Activated naive CD4-positive, alpha-beta T cell treated with Interleukin-2 at 50 U/mL for 16 hours (primary cell): Measurements from ENCODE around the gene MARS1.
A peak's percentile ranks its signal among the peaks of the same experiment; 100 is the strongest.
"Not testable (repeated sequence)": the region's sequence is repeated elsewhere in the genome, so short reads cannot be mapped to it uniquely, and the experiment has no call there.

Experiments
- DNase-seq: peaks from one replicate; pipeline ENCODE4 v3.0.0-alpha.2; 2020

MARS1 gene

GRCh38 chr12:57474430-57474829, 13.4 kb upstream of the MARS1 start:
- DNase-seq, result no peak

GRCh38 chr12:57474862-57475261, 13.0 kb upstream of the MARS1 start:
- DNase-seq, result no peak

- no peak for DNase-seq
Measured at GRCh38 chr12:57475271-57476161, 12.4 kb upstream of the MARS1 start.

- peak; percentile 81 for DNase-seq
Measured at GRCh38 chr12:57476162-57476992, 11.5 kb upstream of the MARS1 start.

- DNase-seq, result no peak
Measured at GRCh38 chr12:57476993-57477709, 10.7 kb upstream of the MARS1 start.

- DNase-seq, result peak; percentile 55
Measured at GRCh38 chr12:57477710-57478681, 9.9 kb upstream of the MARS1 start.

GRCh38 chr12:57479043-57479375, 8.9 kb upstream of the MARS1 start:
- no peak for DNase-seq

GRCh38 chr12:57479376-57480115, 8.3 kb upstream of the MARS1 start, which contains the start of gene ARHGAP9:
Gene ARHGAP9, minus strand, starts transcription at chr12:57479866. Its CDS starts 460 bp downstream, at chr12:57479406.
- DNase-seq, result peak; percentile 58

GRCh38 chr12:57481671-57482070, 6.2 kb upstream of the MARS1 start:
- no peak for DNase-seq

- no peak for DNase-seq
Measured at GRCh38 chr12:57483466-57483865, 4.4 kb upstream of the MARS1 start.

- no peak for DNase-seq
Measured at GRCh38 chr12:57485695-57486094, 2.2 kb upstream of the MARS1 start.

- no peak for DNase-seq
Measured at GRCh38 chr12:57487055-57487596, 742 bp upstream of the MARS1 start.

- no peak for DNase-seq
Measured at GRCh38 chr12:57488402-57489156, 711 bp downstream of the MARS1 start.

GRCh38 chr12:57489157-57489641, 1.3 kb downstream of the MARS1 start:
- no peak for DNase-seq

GRCh38 chr12:57490126-57490525, 2.3 kb downstream of the MARS1 start:
- no peak for DNase-seq

- no peak for DNase-seq
Measured at GRCh38 chr12:57491393-57492280, 3.8 kb downstream of the MARS1 start.

GRCh38 chr12:57495051-57495701, 7.3 kb downstream of the MARS1 start:
- DNase-seq, result not testable (repeated sequence)

GRCh38 chr12:57496822-57497221, 9.0 kb downstream of the MARS1 start:
- no peak for DNase-seq
